Neural cell (in vitro differentiated cells): ENCODE results near the gene ADI1. TPM values are rescaled to one million over a fixed set of nuclear protein-coding genes. Genes with fewer than 3 reads are reported as not detected.

Experiments
- H2AFZ ChIP-seq: fragments of 200-600, 300-800 bp; sonication (generic), shearing (Covaris generic); 2 replicates; pipeline ENCODE4 v1.6.0; 2014; ENCODE audit warnings: low read depth, mild to moderate bottlenecking, antibody characterized with exemption, low read length, moderate library complexity
- H3F3A ChIP-seq: fragments of 200-600 bp; shearing (Covaris generic); 2 replicates; pipeline ENCODE4 v1.6.1; 2016; ENCODE audit warnings: mild to moderate bottlenecking, moderate library complexity, mixed read lengths, antibody characterized with exemption, low read length; ENCODE audit not compliant: insufficient read depth, poor library complexity, severe bottlenecking
- H3K27ac ChIP-seq: fragments of 200-600, 300-800 bp; sonication (generic), shearing (Covaris generic); 2 replicates; pipeline ENCODE4 v1.5.1; 2014; ENCODE audit warnings: mild to moderate bottlenecking, low read length, moderate library complexity
- H3K27me3 ChIP-seq: fragments of 300-800, 200-600 bp; sonication (generic), shearing (Covaris generic); 2 replicates; pipeline ENCODE4 v1.6.0; 2014; ENCODE audit warnings: mild to moderate bottlenecking, low read depth, low read length, moderate library complexity; ENCODE audit not compliant: insufficient read depth
- H3K36me3 ChIP-seq: fragments of 300-800, 200-600 bp; sonication (generic), shearing (Covaris generic); 2 replicates; pipeline ENCODE4 v1.5.1; 2014; ENCODE audit warnings: mild to moderate bottlenecking, antibody characterized with exemption, low read length, moderate library complexity; ENCODE audit not compliant: insufficient read depth
- H3K4me2 ChIP-seq: fragments of 300-800, 200-600 bp; sonication (generic), shearing (Covaris generic); 2 replicates; pipeline ENCODE4 v1.6.0; 2014; ENCODE audit warnings: mild to moderate bottlenecking, low read length
- H3K4me3 ChIP-seq: fragments of 300-800, 200-600 bp; sonication (generic), shearing (Covaris generic); 2 replicates; pipeline ENCODE4 v1.5.1; 2014; ENCODE audit warnings: mild to moderate bottlenecking, low read length, moderate library complexity
- H3K79me2 ChIP-seq: fragments of 200-600 bp; shearing (Covaris generic); replicated peaks from 2 replicates; pipeline ENCODE4 v1.6.0; 2014; ENCODE audit warnings: mild to moderate bottlenecking, low read length, moderate library complexity; ENCODE audit not compliant: insufficient read depth
- H3K9ac ChIP-seq: fragments of 300-800, 200-600 bp; sonication (generic), shearing (Covaris generic); 2 replicates; pipeline ENCODE4 v1.6.1; 2016; ENCODE audit warnings: mild to moderate bottlenecking, low read length, mixed read lengths
- H3K9me2 ChIP-seq: fragments of 200-600 bp; shearing (Covaris generic); 2 replicates; pipeline ENCODE4 v1.6.1; 2016; ENCODE audit warnings: mild to moderate bottlenecking, low read length, mixed read lengths; ENCODE audit not compliant: insufficient read depth
- H3K9me3 ChIP-seq: fragments of 200-600, 300-800 bp; sonication (generic), shearing (Covaris generic); 2 replicates; pipeline ENCODE4 v1.6.1; 2016; ENCODE audit warnings: mild to moderate bottlenecking, mixed run types, low read length, moderate library complexity, mixed read lengths
- H4K20me1 ChIP-seq: fragments of 200-600 bp; shearing (Covaris generic); 2 replicates; pipeline ENCODE4 v1.6.1; 2016; ENCODE audit warnings: mild to moderate bottlenecking, mixed run types; ENCODE audit not compliant: insufficient read depth
- CTCF ChIP-seq: fragments of 450-650 bp; IDR thresholded peaks from 2 replicates; pipeline ENCODE4 v1.5.1; 2014; ENCODE audit warnings: antibody characterized with exemption, mild to moderate bottlenecking, moderate library complexity; ENCODE audit not compliant: poor library complexity, severe bottlenecking
- EP300 ChIP-seq: fragments of 450-650 bp; conservative IDR thresholded peaks from 2 replicates; pipeline ENCODE4 v1.6.1; 2014; ENCODE audit warnings: antibody characterized with exemption, mild to moderate bottlenecking, moderate library complexity; ENCODE audit not compliant: poor library complexity, severe bottlenecking
- EZH2 ChIP-seq: fragments of 200-600, 300-800 bp; shearing (Covaris generic), sonication (generic); IDR thresholded peaks from 2 replicates; pipeline ENCODE4 v1.6.1; 2014; ENCODE audit warnings: antibody characterized with exemption, low read length, borderline replicate concordance, mild to moderate bottlenecking; ENCODE audit not compliant: insufficient read depth, poor library complexity, severe bottlenecking
- MXI1 ChIP-seq: fragments of 450-650 bp; conservative IDR thresholded peaks from 2 replicates; pipeline ENCODE4 v1.6.1; 2014; ENCODE audit warnings: antibody characterized with exemption, mild to moderate bottlenecking; ENCODE audit not compliant: poor library complexity, severe bottlenecking
- POLR2AphosphoS5 ChIP-seq: IDR thresholded peaks from 2 replicates; pipeline ENCODE4 v1.6.1; 2012
- RAD21 ChIP-seq: fragments of 450-650 bp; conservative IDR thresholded peaks from 2 replicates; pipeline ENCODE4 v1.6.1; 2014; ENCODE audit warnings: antibody characterized with exemption, mild to moderate bottlenecking, moderate library complexity
- REST ChIP-seq: IDR thresholded peaks from 2 replicates; pipeline ENCODE4 v1.6.1; 2012; ENCODE audit warnings: borderline replicate concordance
- SMC3 ChIP-seq: fragments of 450-650 bp; conservative IDR thresholded peaks from 2 replicates; pipeline ENCODE4 v1.6.1; 2014; ENCODE audit warnings: antibody characterized with exemption, mild to moderate bottlenecking, moderate library complexity; ENCODE audit not compliant: poor library complexity
- TAF1 ChIP-seq: IDR thresholded peaks from 2 replicates; pipeline ENCODE4 v1.6.1; 2012; ENCODE audit warnings: low read depth
- polyA plus RNA-seq: library from polyadenylated mRNA; depleted of rRNA; stranded (reverse); fragments of >200 nt; gene quantifications from 2 replicates; pipeline ENCODE4 v1.2.3, GENCODE V29; 2014

The ADI1 gene
- polyA plus RNA-seq, 1 donor from 2014 or later = 23.9 TPM

- H4K20me1 ChIP-seq = no peaks in the 10 kb centered on the region
- no peak for TF ChIP-seq RAD21
- no peak for TF ChIP-seq MXI1
- TF ChIP-seq EP300 = no peak
- H3K9me2 ChIP-seq = no peaks in the 10 kb centered on the region
- H3K9me3 ChIP-seq = no peaks in the 10 kb centered on the region
- no peaks in the 10 kb centered on the region for H3K79me2 ChIP-seq
- no peaks in the 10 kb centered on the region for H3K27me3 ChIP-seq
- H3K9ac ChIP-seq = no peak overlapping the region
- H2AFZ ChIP-seq = no peak overlapping the region
- no peak overlapping the region for H3K4me2 ChIP-seq
- H3F3A ChIP-seq = no peaks in the 10 kb centered on the region
- no peak overlapping the region for H3K4me3 ChIP-seq
- no peaks in the 10 kb centered on the region for H3K36me3 ChIP-seq
- no peak overlapping the region for H3K27ac ChIP-seq
Observed at GRCh38 chr2:3486047-3487027, 33.0 kb downstream of the ADI1 start.

- no peaks in the 10 kb centered on the region for H3K36me3 ChIP-seq
- H3K9me2 ChIP-seq = no peaks in the 10 kb centered on the region
- H3K9ac ChIP-seq = no peak overlapping the region
- no peak overlapping the region for H3K27ac ChIP-seq
- no peaks in the 10 kb centered on the region for H4K20me1 ChIP-seq
- no peaks in the 10 kb centered on the region for H3F3A ChIP-seq
- no peak overlapping the region for H3K4me2 ChIP-seq
- H2AFZ ChIP-seq = no peak overlapping the region
- H3K4me3 ChIP-seq = no peak overlapping the region
- H3K27me3 ChIP-seq = no peaks in the 10 kb centered on the region
- H3K9me3 ChIP-seq = no peaks in the 10 kb centered on the region
- TF ChIP-seq SMC3 = no peak
- TF ChIP-seq POLR2AphosphoS5 = no peak
- no peak for TF ChIP-seq EP300
- no peak for TF ChIP-seq RAD21
- TF ChIP-seq MXI1 = no peak
- TF ChIP-seq REST = no peak
- no peak for TF ChIP-seq EZH2
- TF ChIP-seq CTCF = no peak
- TF ChIP-seq TAF1 = no peak
- no peaks in the 10 kb centered on the region for H3K79me2 ChIP-seq
Observed at GRCh38 chr2:3485166-3485565, 34.2 kb downstream of the ADI1 start.
